Spleen (tissue), 7 donors: ENCODE measurements around the gene SLC66A1.

Source experiments
- CTCF ChIP-seq, 11 experiments: fragments of 200-600 bp in 7 of 11; fragments of 450-650 bp in 4 of 11; sonication (generic) in 4 of 11; IDR thresholded peaks in 8 of 11; conservative IDR thresholded peaks in 3 of 11; 1 replicate in 7 of 11; 2 replicates in 4 of 11; pipeline versions ENCODE4 v1.4.0 to v1.8.0; 2016 to 2021; ENCODE audit warnings: antibody characterized with exemption in 11 of 11, inconsistent platforms in 4 of 11, mild to moderate bottlenecking in 1 of 11
- POLR2AphosphoS5 ChIP-seq, 3 donors: sonication (generic); formaldehyde crosslinking; IDR thresholded peaks; one replicate each; pipeline ENCODE4 v1.5.1; 2017; ENCODE audit warnings: antibody characterized with exemption in 3 of 3
- donor health status: DM: no; HTN: no; CAD: no; lungs with moderate emphysema.
- donor health status: DM: no; HTN: no; CAD: no.
- donor health status: DM: no; HTN: no; CAD: no.

- TF ChIP-seq CTCF (IDR thresholded peaks at IDR 0.05 in 8 of 11, conservative IDR thresholded peaks at IDR 0.05 in 3 of 11) (no peak), POLR2AphosphoS5 (IDR thresholded peaks at IDR 0.05) (peak in 2 of 3 donors; percentile 1 to 13)
Measured at GRCh38 chr1:19330449-19331135, 18.5 kb downstream of the SLC66A1 start.
